GM12865 (cell line): ENCODE data around the gene ITSN1.
A peak's percentile ranks its signal among the peaks of the same experiment; 100 is the strongest.

Experiments used
- DNase-seq: peaks from one replicate; pipeline ENCODE4 v3.0.0; 2010; ENCODE audit warnings: low read depth
- H3K4me3 ChIP-seq: 2 replicates; pipeline ENCODE4 v1.5.1; 2011; ENCODE audit warnings: mild to moderate bottlenecking, low read depth, low read length, control low read depth
- TF ChIP-seq, protein P1 (sequence below): IDR thresholded peaks from 2 replicates; pipeline ENCODE4 v1.5.1; 2011; ENCODE audit warnings: low read length, control low read depth, low read depth, inconsistent platforms; ENCODE audit not compliant: insufficient read depth; ENCODE audit errors: missing control alignments

Gene ITSN1

GRCh38 chr21:33698087-33698860, 56.0 kb downstream of the ITSN1 start:
- no peak for DNase-seq
- no peak overlapping the region for H3K4me3 ChIP-seq
- TF ChIP-seq, protein P1, sequence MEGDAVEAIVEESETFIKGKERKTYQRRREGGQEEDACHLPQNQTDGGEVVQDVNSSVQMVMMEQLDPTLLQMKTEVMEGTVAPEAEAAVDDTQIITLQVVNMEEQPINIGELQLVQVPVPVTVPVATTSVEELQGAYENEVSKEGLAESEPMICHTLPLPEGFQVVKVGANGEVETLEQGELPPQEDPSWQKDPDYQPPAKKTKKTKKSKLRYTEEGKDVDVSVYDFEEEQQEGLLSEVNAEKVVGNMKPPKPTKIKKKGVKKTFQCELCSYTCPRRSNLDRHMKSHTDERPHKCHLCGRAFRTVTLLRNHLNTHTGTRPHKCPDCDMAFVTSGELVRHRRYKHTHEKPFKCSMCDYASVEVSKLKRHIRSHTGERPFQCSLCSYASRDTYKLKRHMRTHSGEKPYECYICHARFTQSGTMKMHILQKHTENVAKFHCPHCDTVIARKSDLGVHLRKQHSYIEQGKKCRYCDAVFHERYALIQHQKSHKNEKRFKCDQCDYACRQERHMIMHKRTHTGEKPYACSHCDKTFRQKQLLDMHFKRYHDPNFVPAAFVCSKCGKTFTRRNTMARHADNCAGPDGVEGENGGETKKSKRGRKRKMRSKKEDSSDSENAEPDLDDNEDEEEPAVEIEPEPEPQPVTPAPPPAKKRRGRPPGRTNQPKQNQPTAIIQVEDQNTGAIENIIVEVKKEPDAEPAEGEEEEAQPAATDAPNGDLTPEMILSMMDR: no peak

DNA sequence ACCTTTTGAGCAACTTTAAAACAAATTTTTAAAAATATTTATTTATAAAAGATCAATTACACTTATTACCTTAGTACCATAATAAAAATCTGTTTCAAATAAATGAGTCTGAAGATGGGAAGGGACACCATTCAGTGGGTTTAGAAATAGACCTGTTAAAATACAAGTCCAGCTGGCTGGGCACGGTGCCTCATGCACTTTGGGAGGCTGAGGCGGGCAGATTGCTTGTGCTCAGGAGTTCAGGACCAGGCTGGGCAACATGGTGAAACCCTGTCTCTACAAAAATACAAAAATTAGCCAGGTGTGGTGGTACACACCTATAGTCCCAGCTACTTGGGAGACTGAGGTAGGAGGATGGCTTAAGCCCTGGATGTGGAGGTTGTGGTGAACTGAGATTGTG, 57.0 kb downstream of the ITSN1 start:
- TF ChIP-seq, protein P1: no peak
- H3K4me3 ChIP-seq: no peak overlapping the region
- no peak for DNase-seq

DNA sequence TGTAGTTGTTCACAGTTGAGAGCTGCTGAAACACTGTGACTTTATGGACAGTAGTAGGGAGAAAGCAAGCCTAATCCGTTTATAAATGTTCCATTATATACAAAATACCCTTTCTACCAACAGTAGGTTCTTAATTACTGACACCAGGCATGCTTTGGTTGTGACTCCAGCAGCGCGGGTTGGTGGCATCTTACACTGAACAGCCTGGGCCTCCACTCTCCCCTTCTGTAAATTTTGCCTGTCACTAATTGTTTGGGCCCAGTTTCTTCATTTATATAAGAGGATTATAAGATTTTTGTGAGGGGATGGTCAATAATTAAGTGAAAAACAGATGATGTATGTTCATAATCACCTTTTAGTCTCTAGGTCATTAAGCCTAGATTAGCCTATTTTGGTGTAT, 58.2 kb downstream of the ITSN1 start:
- TF ChIP-seq, protein P1: no peak
- no peak overlapping the region for H3K4me3 ChIP-seq
- DNase-seq: no peak

DNA sequence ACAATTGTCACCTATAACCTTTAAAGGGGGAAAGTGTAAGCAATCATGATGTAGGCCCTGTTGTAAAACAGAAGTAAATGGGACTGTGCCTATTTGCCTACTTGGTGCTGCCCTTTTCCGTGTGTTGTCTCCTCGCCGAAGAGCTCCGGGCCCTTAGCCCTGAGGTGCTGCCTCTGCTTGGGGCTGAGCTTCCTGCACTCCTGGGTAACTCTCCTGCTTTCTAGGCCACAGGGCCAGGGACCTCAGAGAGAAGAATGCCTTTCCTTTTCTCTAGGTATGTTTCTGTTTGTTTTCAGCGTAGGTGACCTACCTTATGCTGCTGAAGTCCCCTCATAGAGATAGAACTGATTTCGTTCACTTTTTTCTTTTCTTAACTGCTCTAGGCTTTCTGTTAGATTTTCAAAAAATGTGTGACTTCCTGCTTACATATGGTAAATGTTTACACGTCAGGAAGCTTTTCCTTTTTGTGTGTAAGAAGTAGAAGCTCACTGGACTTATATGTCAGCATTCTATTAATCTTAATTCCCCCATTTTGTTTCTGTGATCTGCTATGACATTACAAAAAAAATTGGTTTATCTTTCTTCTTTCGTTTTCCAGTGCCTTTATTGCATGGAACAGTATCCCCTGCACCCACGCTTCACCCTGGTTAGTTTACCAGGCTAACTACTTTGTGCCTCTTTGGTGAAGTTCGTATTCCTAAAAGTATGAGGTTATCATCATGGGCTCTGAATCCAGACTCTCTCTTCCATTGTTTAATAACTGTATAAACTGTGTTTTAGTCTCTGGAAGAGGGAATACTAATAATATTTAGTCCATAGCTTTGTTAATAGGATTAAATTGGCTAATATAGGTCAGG, 61.7 kb downstream of the ITSN1 start:
- TF ChIP-seq, protein P1: no peak
- peak overlapping the region; percentile 36 for H3K4me3 ChIP-seq
- no peak for DNase-seq

GRCh38 chr21:33707846-33708245, 65.5 kb downstream of the ITSN1 start:
- TF ChIP-seq, protein P1: no peak
- no peak for DNase-seq
- H3K4me3 ChIP-seq: no peak overlapping the region

- no peak overlapping the region for H3K4me3 ChIP-seq
- TF ChIP-seq, protein P1: no peak
- no peak for DNase-seq
These were observed 66.6 kb downstream of the ITSN1 start for GRCh38 chr21:33708874-33709273.
